ENCODE results near the gene THEM5. TPM values are rescaled to one million over a fixed set of nuclear protein-coding genes. Genes with fewer than 3 reads are reported as not detected.
"Not testable (repeated sequence)": the region's sequence is repeated elsewhere in the genome, so short reads cannot be mapped to it uniquely, and the experiment has no call there.

The THEM5 gene
- total RNA-seq, 2 donors from 2014 or later: not detected

GRCh38 chr1:151871284-151872030 lies 17.9 kb upstream of the THEM5 start:
- ATAC-seq (no peak), DNase-seq (no peak)
- intact Hi-C loops (cut with DNase I, micrococcal nuclease): no loop called here

DNA sequence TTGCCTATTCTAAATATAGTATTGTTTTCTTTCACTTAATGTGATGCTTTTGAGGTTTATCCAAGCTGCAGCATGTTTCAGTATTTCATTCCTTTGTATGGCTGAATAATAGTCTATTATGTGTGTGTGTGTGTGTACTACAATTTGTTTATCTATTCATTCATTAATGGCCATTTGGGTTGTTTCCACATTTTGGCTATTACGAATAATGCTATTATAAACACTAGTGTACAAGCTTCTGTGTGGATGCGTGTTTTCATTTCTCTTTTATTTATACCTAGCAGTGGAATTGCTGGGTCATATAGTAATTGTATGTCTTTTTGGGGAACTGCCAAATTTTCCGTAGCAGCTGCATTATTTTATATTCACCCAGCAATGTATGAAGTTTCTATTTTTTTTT lies 15.0 kb upstream of the THEM5 start:
- intact Hi-C loops (cut with DNase I, micrococcal nuclease): no loop called here
- DNase-seq: no peak
- peak; percentile 24 for ATAC-seq

DNA sequence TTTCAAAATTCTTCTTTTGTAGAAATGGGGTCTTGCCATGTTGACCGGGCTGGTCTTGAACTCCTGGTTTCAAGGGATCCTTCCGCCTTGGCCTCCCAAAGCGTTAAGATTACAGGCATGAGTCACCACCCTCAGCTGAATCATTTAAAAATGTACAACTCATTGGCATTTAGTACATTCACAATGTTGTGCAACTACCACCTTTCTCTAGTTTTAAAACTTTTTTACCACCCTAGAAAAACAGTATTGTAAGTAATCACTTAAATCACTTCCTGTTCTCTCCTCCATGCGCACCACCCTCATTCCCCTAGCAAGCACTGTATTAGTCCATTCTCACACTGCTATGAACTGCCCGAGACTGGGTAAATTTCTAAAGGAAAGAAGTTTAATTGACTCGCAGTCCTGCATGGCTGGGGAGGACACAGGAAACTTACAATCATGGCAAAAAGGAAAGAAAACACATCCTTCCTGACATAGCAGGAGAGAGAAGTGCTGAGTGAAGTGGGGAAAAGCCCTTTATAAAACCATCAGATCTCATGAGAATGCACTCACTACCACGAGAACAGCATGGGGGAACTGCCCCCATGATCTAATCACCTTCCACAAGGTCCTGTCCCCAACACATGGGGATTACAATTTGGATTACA lies 14.4 kb upstream of the THEM5 start:
- no peak for DNase-seq
- intact Hi-C loops (cut with DNase I, micrococcal nuclease): no loop called here
- peak; percentile 70 for ATAC-seq

DNA sequence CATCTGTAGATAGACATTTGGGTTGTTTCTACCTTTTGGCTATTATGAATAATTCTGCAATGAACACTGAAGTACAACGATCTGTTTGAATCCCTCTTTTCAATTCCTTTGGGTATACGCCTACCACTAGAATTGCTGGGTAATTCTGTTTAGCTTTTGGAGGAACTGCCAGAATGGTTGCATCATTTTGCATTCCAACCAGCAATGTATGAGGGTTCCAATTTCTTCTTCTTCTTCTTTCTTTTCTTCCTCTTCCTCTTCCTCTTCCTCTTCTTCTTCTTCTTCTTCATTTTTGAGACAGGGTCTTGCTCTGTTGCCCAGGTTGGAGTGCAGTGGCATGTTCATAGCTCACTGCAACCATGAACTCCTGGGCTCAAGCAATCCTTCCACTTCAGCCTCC lies 13.8 kb upstream of the THEM5 start:
- ATAC-seq (no peak), DNase-seq (no peak)
- intact Hi-C loops (cut with DNase I, micrococcal nuclease): no loop called here

GRCh38 chr1:151864411-151864810 lies 10.9 kb upstream of the THEM5 start:
- ATAC-seq (no peak), DNase-seq (no peak)
- intact Hi-C loops (cut with DNase I, micrococcal nuclease): no loop called here

DNA sequence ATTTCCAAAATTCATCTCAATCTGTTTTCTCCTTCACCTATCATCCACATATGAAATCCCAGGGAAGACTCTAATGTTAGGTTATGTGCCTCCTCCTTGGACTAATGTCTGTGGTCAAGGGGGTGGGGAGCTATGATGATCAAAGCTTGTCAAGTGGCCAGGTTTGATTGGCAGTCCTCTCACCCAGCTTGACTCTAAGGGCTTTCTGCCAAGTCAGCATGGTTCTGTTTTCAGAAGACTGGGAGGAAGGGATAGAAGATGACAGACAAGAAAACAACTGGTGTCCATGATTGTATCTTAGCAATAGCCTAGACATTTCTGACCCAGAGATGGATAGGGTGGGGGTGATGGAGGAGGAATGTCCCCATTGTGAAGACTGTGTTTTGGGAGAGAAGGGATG lies 9.1 kb upstream of the THEM5 start:
- ATAC-seq: no peak
- no peak for DNase-seq
- intact Hi-C loops (cut with DNase I, micrococcal nuclease): no loop called here

GRCh38 chr1:151860504-151861187 lies 7.1 kb upstream of the THEM5 start:
- DNase-seq (no peak), ATAC-seq (no peak)
- intact Hi-C loops (cut with DNase I, micrococcal nuclease): no loop called here

DNA sequence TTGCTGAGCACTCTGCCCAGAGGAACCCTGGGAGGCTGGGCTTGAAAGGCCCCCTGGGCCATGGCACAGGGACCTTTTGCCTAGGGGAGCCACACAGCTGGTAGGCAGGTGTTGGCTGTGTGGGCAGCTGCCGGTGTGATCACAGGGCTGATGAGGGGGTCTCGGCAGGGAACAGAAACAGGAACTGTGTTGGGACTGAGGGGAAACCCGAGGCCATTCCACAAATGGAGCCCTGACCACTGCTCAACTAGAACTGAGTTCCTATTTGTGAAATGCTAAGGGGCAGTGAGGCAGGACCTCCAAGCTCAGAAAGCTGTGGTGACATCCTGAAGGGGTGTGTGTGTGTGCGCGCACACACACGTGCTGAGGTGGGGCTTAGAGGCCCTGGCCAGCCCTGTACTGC lies 6.4 kb upstream of the THEM5 start:
- DNase-seq: no peak
- no peak for ATAC-seq
- intact Hi-C loops (cut with DNase I, micrococcal nuclease): no loop called here

DNA sequence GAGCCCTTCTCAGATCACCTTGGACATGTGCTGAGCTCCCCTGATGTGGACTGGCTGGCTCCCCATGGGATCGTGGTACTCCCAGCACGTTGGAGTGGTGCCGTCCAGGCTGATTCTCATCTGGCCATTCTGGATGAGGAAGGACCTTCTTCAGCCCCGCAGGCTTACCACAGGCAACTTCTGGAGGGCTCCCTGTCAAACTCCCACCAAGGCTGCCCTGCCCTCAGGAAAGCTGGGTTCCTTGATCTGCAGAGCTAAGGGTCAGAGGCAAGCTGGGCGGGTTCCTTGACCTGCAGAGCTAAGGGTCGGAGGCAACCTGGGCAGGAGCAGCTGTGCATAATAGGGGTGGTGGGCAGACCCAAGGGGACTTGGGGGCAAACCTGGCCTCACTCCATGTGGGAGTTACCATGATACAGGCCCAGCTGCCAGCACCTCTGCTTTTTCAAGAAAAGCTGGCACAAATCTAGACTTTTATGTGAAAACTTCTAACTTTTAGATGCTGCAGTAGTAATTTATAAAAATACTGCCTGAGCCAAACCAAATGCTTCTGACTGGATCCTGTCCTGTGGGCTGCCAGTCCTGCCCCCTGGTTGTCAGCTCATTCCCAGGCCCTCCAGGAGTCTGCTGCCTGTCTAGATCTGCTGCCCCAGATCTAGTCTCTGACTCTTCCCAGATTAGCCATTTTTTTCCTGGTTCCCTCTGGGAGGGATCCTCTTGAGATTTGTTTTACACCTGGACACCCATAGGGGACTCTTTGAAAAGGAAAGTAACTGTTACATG lies 5.6 kb upstream of the THEM5 start:
- intact Hi-C loops (cut with DNase I, micrococcal nuclease): no loop called here
- ATAC-seq (no peak), DNase-seq (no peak)

GRCh38 chr1:151858030-151858746 lies 4.7 kb upstream of the THEM5 start:
- intact Hi-C loops (cut with DNase I, micrococcal nuclease): no loop called here
- ATAC-seq: no peak
- DNase-seq: no peak

DNA sequence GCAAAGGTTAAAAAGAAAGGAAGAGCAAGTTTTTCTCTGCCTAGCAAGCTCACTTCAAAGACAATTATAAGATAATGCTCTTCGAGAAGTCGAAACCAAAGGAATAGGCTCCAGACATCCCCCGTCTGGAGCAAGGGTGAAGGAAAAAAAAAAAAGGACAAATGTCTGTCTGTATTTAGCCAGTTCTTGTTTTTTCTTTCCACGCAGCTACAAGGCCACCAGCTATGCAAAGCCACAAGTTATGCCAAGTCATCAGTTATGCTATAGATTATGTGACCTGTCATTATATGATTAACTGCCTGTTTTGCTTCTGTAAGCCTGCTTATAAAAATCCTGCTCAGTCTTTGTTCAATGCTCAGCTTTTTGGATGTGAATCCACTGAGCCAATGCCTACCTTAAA lies 2.4 kb upstream of the THEM5 start:
- intact Hi-C loops (cut with DNase I, micrococcal nuclease): no loop called here
- ATAC-seq: no peak
- no peak for DNase-seq

DNA sequence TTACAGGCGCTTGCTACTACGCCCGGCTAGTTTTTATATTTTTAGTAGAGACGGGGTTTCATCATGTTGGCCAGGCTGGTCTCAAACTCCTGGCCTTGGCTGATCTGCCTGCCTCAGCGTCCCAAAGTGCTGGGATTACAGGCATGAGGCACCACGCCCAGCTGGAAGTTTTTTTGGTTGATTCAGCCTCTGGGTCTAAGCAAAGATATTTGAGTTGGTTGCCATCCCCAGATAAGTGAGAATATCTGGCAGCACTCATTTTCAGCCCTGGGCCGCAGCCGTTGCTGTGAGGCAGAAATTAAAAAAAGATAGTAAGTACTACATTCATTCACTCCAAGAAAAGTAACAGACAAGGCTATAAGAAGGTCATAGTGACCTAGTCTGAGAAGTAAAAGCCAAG lies 2.0 kb upstream of the THEM5 start:
- intact Hi-C loops (cut with DNase I, micrococcal nuclease); DNase-seq; ATAC-seq: not testable (repeated sequence)

DNA sequence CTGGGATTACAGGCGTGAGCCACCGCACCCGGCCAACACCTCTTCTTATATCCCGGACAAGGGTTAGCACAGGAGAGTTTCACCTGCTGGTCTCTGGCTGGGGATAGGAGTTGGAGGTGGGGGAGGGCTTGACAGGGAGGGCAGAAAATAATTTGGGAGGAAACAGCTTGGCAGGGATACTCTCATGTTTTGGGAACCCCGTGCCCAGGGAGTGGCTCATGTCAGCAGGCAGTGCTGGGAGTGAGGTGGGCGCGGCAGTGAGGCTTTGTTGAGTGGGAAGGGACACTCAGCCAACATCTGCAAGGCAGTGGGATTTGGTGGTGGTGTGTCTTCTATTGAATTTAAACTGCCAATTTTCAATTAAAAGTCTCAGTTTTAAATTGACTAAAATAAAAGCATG lies 1.1 kb upstream of the THEM5 start:
- intact Hi-C loops (cut with DNase I, micrococcal nuclease): no loop called here
- ATAC-seq (no peak), DNase-seq (no peak)

DNA sequence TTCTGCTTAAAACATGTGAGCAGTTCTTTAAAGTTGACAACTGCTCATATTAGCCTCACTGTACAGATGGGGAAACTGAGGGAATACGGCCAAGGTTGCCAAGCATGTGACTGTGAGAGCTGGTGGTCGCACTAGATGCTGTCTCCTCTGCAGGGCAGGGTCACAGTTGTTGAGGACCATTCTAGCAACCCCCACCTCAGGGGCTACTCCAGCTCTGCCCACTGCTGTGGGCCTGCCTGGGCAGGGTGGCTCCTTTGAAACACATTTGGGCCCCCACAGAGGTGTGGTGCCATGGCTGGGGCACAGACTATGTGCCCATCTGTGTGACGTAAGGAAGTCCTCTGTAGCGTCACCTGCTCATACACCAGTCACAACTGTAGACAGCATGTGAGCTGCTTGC lies 779 bp downstream of the THEM5 start:
- no peak for ATAC-seq
- no peak for DNase-seq
- intact Hi-C loops (cut with DNase I, micrococcal nuclease): no loop called here

DNA sequence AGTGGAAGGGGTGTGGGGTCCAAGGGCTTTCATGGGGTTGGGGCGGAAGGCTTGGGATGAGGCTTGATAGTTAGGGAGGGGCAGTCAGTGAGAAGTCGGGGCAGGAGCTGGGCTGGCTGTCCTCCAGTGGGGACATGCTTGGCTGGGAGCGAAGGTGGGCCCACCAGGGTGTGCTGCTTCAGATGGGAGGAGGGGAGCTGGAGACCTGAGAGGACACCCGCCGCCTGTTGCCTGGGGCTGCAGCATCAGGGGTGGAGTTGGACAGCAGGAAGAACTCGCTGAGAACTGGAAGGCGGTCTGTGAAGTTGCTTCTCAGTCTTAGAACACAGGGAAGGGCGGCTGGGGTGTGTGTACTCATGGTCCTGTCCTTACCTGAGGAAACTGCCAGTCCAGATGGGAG lies 1.6 kb downstream of the THEM5 start:
- DNase-seq (no peak), ATAC-seq (no peak)
- intact Hi-C loops (cut with DNase I, micrococcal nuclease): no loop called here

DNA sequence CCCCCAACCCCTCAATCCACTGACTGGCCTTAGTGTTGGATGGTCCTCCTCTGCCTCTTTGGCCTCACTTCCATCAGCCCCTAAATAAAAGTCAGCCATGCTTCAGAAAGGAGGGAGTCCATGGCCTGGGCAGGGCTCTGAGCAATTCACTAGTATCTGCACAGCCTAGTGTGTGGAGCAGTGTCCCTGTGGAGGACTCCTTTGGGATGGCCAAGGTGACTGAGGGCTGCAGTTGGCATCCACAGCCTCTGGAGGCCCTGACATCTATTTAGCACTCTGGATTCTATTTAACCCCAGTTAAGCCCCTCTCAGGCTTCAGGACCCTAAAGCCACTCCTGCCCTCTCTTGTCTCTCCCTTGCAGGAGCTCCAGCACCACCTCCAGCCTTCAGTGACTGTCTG lies 3.6 kb downstream of the THEM5 start:
- no peak for DNase-seq
- no peak for ATAC-seq

GRCh38 chr1:151849126-151849525 lies 4.4 kb downstream of the THEM5 start:
- intact Hi-C loops (cut with DNase I, micrococcal nuclease): no loop called here
- ATAC-seq: no peak

More for the DNA sequence above, 3.6 kb downstream of the THEM5 start:
- intact Hi-C loops (cut with DNase I, micrococcal nuclease): no loop called here

DNA sequence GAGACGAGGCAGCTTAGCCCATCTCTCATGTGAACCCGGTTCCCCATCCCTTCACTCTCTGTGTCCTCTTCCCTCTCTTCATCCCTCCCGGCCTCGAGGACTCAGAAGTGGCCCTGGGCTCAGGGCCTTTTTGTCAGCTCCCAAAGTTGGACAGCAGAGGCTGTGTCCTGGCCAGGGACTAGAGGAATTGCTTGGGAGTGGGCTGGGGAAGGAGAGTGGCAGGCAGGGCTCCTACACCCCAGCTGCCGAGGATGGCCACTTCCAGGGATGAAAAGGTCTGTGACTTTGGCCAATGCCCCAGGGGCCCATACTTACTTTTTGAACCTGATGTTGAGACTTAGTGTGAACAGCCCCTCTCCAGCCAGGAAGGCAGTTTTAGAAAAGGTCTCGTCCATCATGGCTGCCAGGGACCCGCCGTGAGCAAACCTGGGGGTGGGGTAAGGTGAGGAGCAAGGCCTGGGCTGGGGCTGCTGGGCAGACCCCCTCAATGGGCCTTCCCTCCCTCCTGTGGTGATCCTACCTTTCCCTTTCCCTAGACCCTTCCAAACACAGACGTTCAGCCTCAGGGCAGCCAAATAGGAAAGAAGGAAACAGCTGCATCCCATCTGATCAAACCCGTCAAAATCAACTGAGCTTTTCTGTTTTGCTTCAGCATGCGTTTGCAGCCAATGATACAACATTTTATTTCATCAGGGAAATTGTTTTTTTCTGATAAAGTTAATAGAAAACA lies 5.5 kb downstream of the THEM5 start:
- intact Hi-C loops (cut with DNase I, micrococcal nuclease): no loop called here
- no peak for DNase-seq
- no peak for ATAC-seq

More at GRCh38 chr1:151849126-151849525, 4.4 kb downstream of the THEM5 start:
- DNase-seq: no peak

Measured in left colon (tissue), 2 donors.